HEK293T (cell line): ENCODE data around the gene ELP5.

Source experiments
- ARNT ChIP-seq: fragments of 450-650 bp; IDR thresholded peaks from 2 replicates; pipeline ENCODE4 v1.6.1; 2017; ENCODE audit warnings: mild to moderate bottlenecking
- BHLHE40 ChIP-seq: fragments of 450-650 bp; IDR thresholded peaks from 2 replicates; pipeline ENCODE4 v1.6.1; 2016; ENCODE audit warnings: mild to moderate bottlenecking, moderate library complexity, borderline replicate concordance
- CTBP1 ChIP-seq: fragments of 450-650 bp; IDR thresholded peaks from 2 replicates; pipeline ENCODE4 v1.6.1; 2016; ENCODE audit warnings: borderline replicate concordance
- ELF4 ChIP-seq: fragments of 450-650 bp; IDR thresholded peaks from 2 replicates; pipeline ENCODE4 v1.6.1; 2017; ENCODE audit warnings: antibody characterized with exemption
- FOXA1 ChIP-seq: fragments of 450-650 bp; IDR thresholded peaks from 2 replicates; pipeline ENCODE4 v1.6.1; 2016; ENCODE audit warnings: mild to moderate bottlenecking
- FOXK2 ChIP-seq: fragments of 450-650 bp; IDR thresholded peaks from 2 replicates; pipeline ENCODE4 v1.6.1; 2016; ENCODE audit warnings: mild to moderate bottlenecking
- FOXM1 ChIP-seq: fragments of 450-650 bp; IDR thresholded peaks from 2 replicates; pipeline ENCODE4 v1.6.1; 2017; ENCODE audit warnings: mild to moderate bottlenecking, borderline replicate concordance
- LEF1 ChIP-seq: fragments of 450-650 bp; IDR thresholded peaks from 2 replicates; pipeline ENCODE4 v1.6.1; 2017; ENCODE audit warnings: mild to moderate bottlenecking, borderline replicate concordance
- NFRKB ChIP-seq: fragments of 450-650 bp; IDR thresholded peaks from 2 replicates; pipeline ENCODE4 v1.6.1; 2016; ENCODE audit warnings: mild to moderate bottlenecking, moderate library complexity
- SP1 ChIP-seq: fragments of 450-650 bp; IDR thresholded peaks from 2 replicates; pipeline ENCODE4 v1.6.1; 2017
- SUZ12 ChIP-seq: fragments of 450-650 bp; IDR thresholded peaks from 2 replicates; pipeline ENCODE4 v1.6.1; 2016; ENCODE audit warnings: mild to moderate bottlenecking
- TARDBP ChIP-seq: fragments of 450-650 bp; IDR thresholded peaks from 2 replicates; pipeline ENCODE4 v1.6.1; 2016
- ZNF384 ChIP-seq: fragments of 450-650 bp; IDR thresholded peaks from 2 replicates; pipeline ENCODE4 v1.6.1; 2016
- TF ChIP-seq, protein P1 (sequence below): fragments of 450-650 bp; IDR thresholded peaks from 2 replicates; pipeline ENCODE4 v1.6.1; 2016

DNA sequence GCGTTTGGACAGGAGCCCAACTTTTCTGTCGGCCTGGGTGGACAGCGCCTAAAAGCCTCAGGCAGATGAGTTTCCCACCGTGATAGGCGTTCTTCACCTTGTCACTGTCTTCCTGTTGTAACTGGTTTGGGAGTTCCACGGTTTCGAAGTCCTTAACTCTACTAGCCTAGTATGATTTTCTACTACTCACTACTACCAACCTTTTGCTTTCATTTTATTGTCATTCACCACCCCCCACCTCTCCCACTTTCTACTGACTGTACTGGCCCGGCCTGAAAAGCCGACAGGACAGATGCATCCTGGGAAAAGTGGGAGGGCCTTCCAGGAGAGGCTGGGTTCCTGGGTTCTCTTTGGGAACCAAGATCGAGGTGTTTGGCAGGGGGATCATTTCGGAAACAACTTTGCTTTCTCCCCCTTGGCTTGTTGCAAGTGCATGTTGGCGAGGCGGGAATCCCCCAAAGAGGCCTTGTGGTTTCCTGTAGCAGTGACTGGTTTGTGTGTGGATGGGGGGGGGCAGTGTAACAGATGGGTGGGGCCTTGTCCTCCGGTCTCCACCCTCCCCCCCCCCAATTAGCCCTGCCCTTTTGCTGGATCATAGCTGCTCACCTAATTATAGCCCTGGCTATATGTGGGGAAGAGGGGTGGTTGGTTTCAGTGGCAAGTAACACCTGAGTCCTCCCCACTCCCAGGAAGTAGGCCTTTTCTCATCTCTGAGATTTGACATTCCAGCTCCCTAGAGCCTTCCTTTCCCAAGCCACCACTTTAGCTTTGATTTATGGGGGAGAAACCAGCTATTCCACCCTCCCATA is 56.8 kb downstream of the ELP5 start:
- TF ChIP-seq FOXA1 (no peak), NFRKB (no peak), FOXK2 (no peak), ELF4 (no peak), SUZ12 (no peak), SP1 (no peak), ZNF384 (no peak), BHLHE40 (no peak), LEF1 (no peak), FOXM1 (no peak), ARNT (no peak), TARDBP (no peak), CTBP1 (no peak)
- TF ChIP-seq, protein P1, sequence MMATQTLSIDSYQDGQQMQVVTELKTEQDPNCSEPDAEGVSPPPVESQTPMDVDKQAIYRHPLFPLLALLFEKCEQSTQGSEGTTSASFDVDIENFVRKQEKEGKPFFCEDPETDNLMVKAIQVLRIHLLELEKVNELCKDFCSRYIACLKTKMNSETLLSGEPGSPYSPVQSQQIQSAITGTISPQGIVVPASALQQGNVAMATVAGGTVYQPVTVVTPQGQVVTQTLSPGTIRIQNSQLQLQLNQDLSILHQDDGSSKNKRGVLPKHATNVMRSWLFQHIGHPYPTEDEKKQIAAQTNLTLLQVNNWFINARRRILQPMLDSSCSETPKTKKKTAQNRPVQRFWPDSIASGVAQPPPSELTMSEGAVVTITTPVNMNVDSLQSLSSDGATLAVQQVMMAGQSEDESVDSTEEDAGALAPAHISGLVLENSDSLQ, result no peak
